H1 (cell line): Measurements from ENCODE around the gene DAGLA. TPM values are rescaled to one million over a fixed set of nuclear protein-coding genes. Genes with fewer than 3 reads are reported as not detected.

Source experiments
- CTCF ChIA-PET: fragments of 300-600 bp; sonication (Branson Sonifier 250); formaldehyde crosslinking; loops from one replicate; lab custom pipeline; 2021; ENCODE audit not compliant: partially characterized antibody; lab: Charles Lee
- POLR2A ChIA-PET: fragments of 300-600 bp; sonication (Branson Sonifier 250); formaldehyde crosslinking; loops from one replicate; lab custom pipeline; 2021; ENCODE audit warnings: inconsistent platforms; ENCODE audit not compliant: partially characterized antibody; lab: Charles Lee
- DNase-seq, 2 experiments: peaks; one replicate each; pipeline versions ENCODE4 v3.0.0 to v3.0.0-alpha.2; 2010 to 2022; ENCODE audit warnings: low spot score in 2 of 2, low read depth in 1 of 2, mixed read lengths in 1 of 2
- FAIRE-seq: peaks from 2 replicates; lab custom pipeline; 2011; peaks lifted over from hg19 to GRCh38; lab: Jason Lieb, UNC
- H2AFZ ChIP-seq: 2 replicates; pipeline ENCODE4 v1.8.1; 2012; ENCODE audit warnings: low read length, inconsistent platforms
- H2AK5ac ChIP-seq: 2 replicates; pipeline ENCODE4 v1.6.1; 2013; ENCODE audit warnings: low read depth, low read length
- H2BK120ac ChIP-seq: replicated peaks from 2 replicates; pipeline ENCODE3; 2013; ENCODE audit warnings: low read depth, low read length, inconsistent platforms
- H2BK12ac ChIP-seq: 2 replicates; pipeline ENCODE4 v1.6.1; 2013; ENCODE audit warnings: low read depth, low read length
- H2BK15ac ChIP-seq: 2 replicates; pipeline ENCODE4 v1.6.1; 2013; ENCODE audit warnings: low read length
- H2BK20ac ChIP-seq: 2 replicates; pipeline ENCODE4 v1.6.1; 2013; ENCODE audit warnings: low read length
- H2BK5ac ChIP-seq: 2 replicates; pipeline ENCODE4 v1.6.1; 2013; ENCODE audit warnings: low read depth, low read length
- H3K14ac ChIP-seq: 2 replicates; pipeline ENCODE4 v1.6.1; 2013; ENCODE audit warnings: inconsistent platforms; ENCODE audit not compliant: insufficient read length
- H3K18ac ChIP-seq: 2 replicates; pipeline ENCODE4 v1.6.1; 2013; ENCODE audit warnings: low read length; ENCODE audit errors: extremely low read depth
- H3K23ac ChIP-seq: 2 replicates; pipeline ENCODE4 v1.6.1; 2013; ENCODE audit warnings: inconsistent platforms; ENCODE audit not compliant: insufficient read length
- H3K23me2 ChIP-seq: 2 replicates; pipeline ENCODE4 v1.6.1; 2013; ENCODE audit warnings: low read depth, low read length
- H3K27ac ChIP-seq: 2 replicates; pipeline ENCODE4 v1.6.1; 2011; ENCODE audit warnings: low read depth, low read length, inconsistent platforms
- H3K27me3 ChIP-seq, 4 experiments: replicated peaks in 1 of 4; 1 replicate in 1 of 4; 2 replicates in 3 of 4; pipeline versions ENCODE4 v1.6.1 to v1.8.1; 2011 to 2013; ENCODE audit warnings: low read length in 3 of 4, mild to moderate bottlenecking in 3 of 4, inconsistent platforms in 2 of 4, mixed read lengths in 2 of 4, moderate library complexity in 1 of 4; ENCODE audit not compliant: control insufficient read depth in 3 of 4, insufficient read depth in 3 of 4; ENCODE audit errors: extremely low read depth in 1 of 4
- H3K36me3 ChIP-seq, 4 experiments: 2 replicates each; pipeline versions ENCODE4 v1.6.1 to v1.8.1; 2011 to 2013; ENCODE audit warnings: mild to moderate bottlenecking in 4 of 4, low read length in 3 of 4, moderate library complexity in 2 of 4, control low read depth in 1 of 4, inconsistent platforms in 1 of 4; ENCODE audit not compliant: insufficient read depth in 4 of 4, control insufficient read depth in 2 of 4
- H3K4ac ChIP-seq: replicated peaks from 2 replicates; pipeline ENCODE3; 2013; ENCODE audit warnings: low read length, low read depth, mixed read lengths, inconsistent platforms; ENCODE audit not compliant: insufficient read length
- H3K4me1 ChIP-seq, 4 experiments: replicated peaks in 1 of 4; 1 replicate in 1 of 4; 2 replicates in 3 of 4; pipeline versions ENCODE4 v1.6.1 to v1.8.1; 2011 to 2013; ENCODE audit warnings: low read length in 3 of 4, inconsistent platforms in 2 of 4, mixed read lengths in 1 of 4; ENCODE audit not compliant: insufficient read depth in 4 of 4, control insufficient read depth in 3 of 4
- H3K4me2 ChIP-seq, 2 experiments: 2 replicates each; pipeline versions ENCODE4 v1.6.1 to v1.8.1; 2011 to 2013; ENCODE audit warnings: low read depth in 2 of 2, low read length in 2 of 2, control low read depth in 1 of 2, inconsistent platforms in 1 of 2, mild to moderate bottlenecking in 1 of 2; ENCODE audit not compliant: insufficient read depth in 1 of 2
- H3K4me3 ChIP-seq, 4 experiments: fragments of 200-600, 300-600 bp in 1 of 4; sonication (generic), shearing (Covaris generic), sonication (Bioruptor Twin) in 1 of 4; 2 replicates each; pipeline versions ENCODE4 v1.5.1 to v1.8.1; 2011 to 2016; ENCODE audit warnings: low read length in 4 of 4, low read depth in 3 of 4, control low read depth in 2 of 4, inconsistent platforms in 2 of 4, mild to moderate bottlenecking in 2 of 4, mixed read lengths in 1 of 4, moderate library complexity in 1 of 4; ENCODE audit not compliant: insufficient read depth in 2 of 4; ENCODE audit errors: extremely low read depth in 1 of 4
- H3K56ac ChIP-seq: replicated peaks from 2 replicates; pipeline ENCODE3; 2013; ENCODE audit warnings: low read depth, mild to moderate bottlenecking, mixed read lengths, low read length, inconsistent platforms; ENCODE audit not compliant: insufficient read length
- H3K79me1 ChIP-seq: 2 replicates; pipeline ENCODE4 v1.6.1; 2013; ENCODE audit warnings: low read depth, low read length, control low read depth
- H3K79me2 ChIP-seq, 2 experiments: 2 replicates each; pipeline versions ENCODE4 v1.6.1 to v1.8.1; 2012 to 2013; ENCODE audit warnings: low read length in 2 of 2, mild to moderate bottlenecking in 2 of 2, inconsistent platforms in 1 of 2; ENCODE audit not compliant: insufficient read depth in 2 of 2, control insufficient read depth in 1 of 2
- H3K9ac ChIP-seq, 4 experiments: replicated peaks in 1 of 4; 1 replicate in 1 of 4; 2 replicates in 3 of 4; pipeline versions ENCODE4 v1.6.1 to v1.8.1; 2011 to 2013; ENCODE audit warnings: low read depth in 3 of 4, low read length in 3 of 4, control low read depth in 2 of 4, mild to moderate bottlenecking in 2 of 4, moderate library complexity in 2 of 4, inconsistent platforms in 1 of 4; ENCODE audit errors: extremely low read depth in 1 of 4
- H3K9me3 ChIP-seq, 2 experiments: 2 replicates each; pipeline versions ENCODE4 v1.6.1 to v1.8.1; 2012 to 2013; ENCODE audit warnings: mild to moderate bottlenecking in 2 of 2, moderate library complexity in 2 of 2, control low read depth in 1 of 2, inconsistent platforms in 1 of 2, low read depth in 1 of 2, low read length in 1 of 2, mixed read lengths in 1 of 2; ENCODE audit not compliant: insufficient read depth in 2 of 2
- H4K20me1 ChIP-seq, 2 experiments: replicated peaks in 1 of 2; 2 replicates each; pipeline versions ENCODE3 to v1.8.1; 2011 to 2013; ENCODE audit warnings: inconsistent platforms in 2 of 2, low read length in 2 of 2, mild to moderate bottlenecking in 1 of 2; ENCODE audit not compliant: insufficient read depth in 2 of 2, control insufficient read depth in 1 of 2
- H4K5ac ChIP-seq: 2 replicates; pipeline ENCODE4 v1.6.1; 2013; ENCODE audit warnings: low read length, low read depth, mixed read lengths, inconsistent platforms; ENCODE audit not compliant: insufficient read length
- H4K8ac ChIP-seq: 2 replicates; pipeline ENCODE4 v1.8.0; 2013; ENCODE audit warnings: mild to moderate bottlenecking, moderate library complexity, low read length, inconsistent platforms; ENCODE audit not compliant: insufficient read depth; ENCODE audit errors: extremely low read depth
- H4K91ac ChIP-seq: replicated peaks from 2 replicates; pipeline ENCODE3; 2013; ENCODE audit warnings: low read length, mixed read lengths, inconsistent platforms; ENCODE audit not compliant: insufficient read length
- BRCA1 ChIP-seq: IDR thresholded peaks from 2 replicates; pipeline ENCODE4 v1.6.1; 2012; ENCODE audit warnings: low read depth, low read length, improper control_type of control experiment
- FOSL1 ChIP-seq: IDR thresholded peaks from 2 replicates; pipeline ENCODE4 v1.6.1; 2011; ENCODE audit warnings: mild to moderate bottlenecking, low read depth, low read length, moderate library complexity; ENCODE audit not compliant: insufficient read depth
- GTF2F1 ChIP-seq: IDR thresholded peaks from 2 replicates; pipeline ENCODE4 v1.6.1; 2012; ENCODE audit warnings: low read depth, low read length, improper control_type of control experiment, borderline replicate concordance
- MAFK ChIP-seq: IDR thresholded peaks from 2 replicates; pipeline ENCODE4 v1.6.1; 2012; ENCODE audit warnings: low read depth, mild to moderate bottlenecking, improper control_type of control experiment, low read length
- POLR2A ChIP-seq, 2 experiments: IDR thresholded peaks; 1 replicate in 1 of 2; 2 replicates in 1 of 2; pipeline ENCODE4 v1.6.1; 2011; ENCODE audit warnings: low read depth in 2 of 2, low read length in 2 of 2, mild to moderate bottlenecking in 2 of 2; ENCODE audit errors: control extremely low read depth in 1 of 2
- RAD21 ChIP-seq, 2 experiments: IDR thresholded peaks in 1 of 2; conservative IDR thresholded peaks in 1 of 2; 2 replicates each; pipeline ENCODE4 v1.6.1; 2011; ENCODE audit warnings: low read depth in 2 of 2, low read length in 2 of 2, improper control_type of control experiment in 1 of 2, inconsistent platforms in 1 of 2, mild to moderate bottlenecking in 1 of 2, moderate library complexity in 1 of 2
- RBBP5 ChIP-seq: IDR thresholded peaks from 2 replicates; pipeline ENCODE4 v1.7.1; 2012; ENCODE audit warnings: low read depth, mild to moderate bottlenecking, inconsistent platforms, low read length, moderate library complexity, borderline replicate concordance
- RNF2 ChIP-seq: fragments of 200-900, 300-1000 bp; sonication (generic); IDR thresholded peaks from 2 replicates; pipeline ENCODE4 v1.7.1; 2016; ENCODE audit warnings: borderline replicate concordance, low read depth, mild to moderate bottlenecking, antibody characterized with exemption, low read length; ENCODE audit not compliant: poor library complexity, severe bottlenecking; ENCODE audit errors: missing control alignments
- SIX5 ChIP-seq: IDR thresholded peaks from 2 replicates; pipeline ENCODE4 v1.6.1; 2011; ENCODE audit warnings: mild to moderate bottlenecking, low read depth, low read length
- SP1 ChIP-seq: IDR thresholded peaks from 2 replicates; pipeline ENCODE4 v1.6.1; 2011; ENCODE audit warnings: low read depth, low read length
- SP4 ChIP-seq: IDR thresholded peaks from 2 replicates; pipeline ENCODE4 v1.6.1; 2012; ENCODE audit warnings: low read length, inconsistent platforms
- TAF7 ChIP-seq: optimal IDR thresholded peaks from 2 replicates; pipeline ENCODE3; 2011; ENCODE audit warnings: low read depth, mild to moderate bottlenecking, inconsistent platforms, low read length, moderate library complexity, borderline replicate concordance
- TEAD4 ChIP-seq: IDR thresholded peaks from 2 replicates; pipeline ENCODE4 v1.6.1; 2012; ENCODE audit warnings: low read depth, low read length, inconsistent platforms, mixed read lengths
- WGBS, 2 experiments: shearing (Covaris generic) in 1 of 2; methylation state at CpG; one replicate each; pipeline versions ENCODE4 v1.1.6 to v1.1.7; 2013 to 2015; ENCODE audit warnings: low lambda C conversion rate in 2 of 2, mixed read lengths in 2 of 2, inconsistent platforms in 1 of 2, low coverage in 1 of 2, missing lambda C conversion rate in 1 of 2; ENCODE audit not compliant: insufficient replicate concordance in 2 of 2, insufficient coverage in 1 of 2, insufficient read length in 1 of 2; ENCODE audit errors: extremely low coverage in 1 of 2, missing lambda C conversion rate in 1 of 2; 5-methylcytosine and 5-hydroxymethylcytosine counted together
- polyA plus RNA-seq, 7 experiments: library from polyadenylated mRNA; depleted of rRNA in 3 of 7; stranded (reverse) in 5 of 7; unstranded in 2 of 7; fragments of >200 nt in 5 of 7; fragments of 200-250 nt in 2 of 7; gene quantifications; 1 replicate in 5 of 7; 2 replicates in 1 of 7; 4 replicates in 1 of 7; pipeline versions ENCODE4 v1.2.1 to v1.2.3, GENCODE V29; 2011 to 2013; ENCODE audit warnings: missing spikeins in 2 of 7, mixed read lengths in 2 of 7
- total RNA-seq: library from RNA; stranded (reverse); fragmentation: NEBNext Ultra II Directional; extraction: Animal tissue kit (Norgen Biotek cat#: 25700); gene quantifications from 2 replicates; pipeline ENCODE4 v1.2.1, GENCODE V29; 2021

The DAGLA gene
- total and polyA plus RNA-seq, 2 of the 8 experiments (the other 6 are each of a cell fraction or from before 2014, with no cell fraction given) = 3.6 to 6.6 TPM

DNA sequence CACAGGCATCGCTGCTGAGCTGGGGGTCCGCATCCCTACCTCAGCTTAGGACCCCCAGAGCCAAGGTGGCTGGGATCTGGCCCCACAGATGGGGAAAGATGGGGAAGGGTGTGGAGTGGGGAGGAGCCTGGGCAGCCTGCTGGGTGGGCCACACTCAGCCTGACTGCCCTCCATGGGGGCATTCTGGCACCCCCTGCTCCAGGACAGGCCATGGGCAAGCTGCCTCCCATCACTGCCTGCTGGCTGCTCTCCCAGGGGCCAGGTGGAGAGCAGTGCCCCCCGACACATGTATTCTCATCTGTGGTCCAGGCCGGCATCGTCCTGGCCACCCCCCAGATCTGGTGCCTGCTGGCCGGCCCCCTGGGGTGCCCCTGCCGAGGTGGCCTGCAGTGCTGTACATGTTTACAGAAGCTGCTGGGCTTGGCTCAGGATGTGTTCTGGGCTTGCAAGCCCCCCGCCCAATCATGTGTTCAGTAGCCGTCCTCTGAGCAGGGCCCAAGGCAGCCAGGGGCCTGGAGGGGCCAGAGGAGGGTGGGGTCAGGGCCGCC is 64.5 kb downstream of the DAGLA start:
- H3K18ac ChIP-seq = no peak overlapping the region

More for the DNA sequence above, 64.5 kb downstream of the DAGLA start:
- no peak overlapping the region for H3K4me3 ChIP-seq
- no peak for DNase-seq
- no peak overlapping the region for H3K4me2 ChIP-seq
- no peaks in the 10 kb centered on the region for H3K79me2 ChIP-seq
- H3K9ac ChIP-seq = no peak overlapping the region
- H3K4ac ChIP-seq = no peak overlapping the region
- H3K9me3 ChIP-seq = no peaks in the 10 kb centered on the region
- no peak for FAIRE-seq
- no peak overlapping the region for H4K8ac ChIP-seq
- no peaks in the 10 kb centered on the region for H3K79me1 ChIP-seq
- H3K4me1 ChIP-seq = peaks cover 6 to 16% (median 6%) of the 10 kb centered on the region in 4 experiments
- WGBS, 2 experiments = 91% methylated on average over 10 of the region's 10 CpGs; no CpG with 5 or more reads in 1 of the 2 experiments
- no peak overlapping the region for H2BK12ac ChIP-seq
- H3K27me3 ChIP-seq = no peaks in the 10 kb centered on the region; a peak in 2 of 7 replicates
- no peak overlapping the region for H4K91ac ChIP-seq
- H2BK15ac ChIP-seq = no peak overlapping the region
- H2AFZ ChIP-seq = no peak overlapping the region
- H2BK5ac ChIP-seq = no peak overlapping the region
- ChIA-PET CTCF (interaction anchor here (0.5 to 9.2 kb wide), 17 partner anchors 9 to 235 kb away, joined by 3 to 168 read pairs (median 4); partner anchors contain the start of genes FEN1 and TMEM258), POLR2A (interaction anchor here (1.0 to 8.9 kb wide), 5 partner anchors 11 to 90 kb away, joined by 3 to 87 read pairs (median 4); partner anchors contain the start of genes FEN1 and TMEM258)
- no peak overlapping the region for H2BK120ac ChIP-seq
- H2AK5ac ChIP-seq = no peak overlapping the region
- no peak overlapping the region for H4K5ac ChIP-seq
- H3K36me3 ChIP-seq = peaks cover 0 to 9% (median 0%) of the 10 kb centered on the region in 4 experiments; a peak in 1 of 8 replicates
- no peaks in the 10 kb centered on the region for H4K20me1 ChIP-seq
- H3K23ac ChIP-seq = no peak overlapping the region
- no peak overlapping the region for H3K56ac ChIP-seq
- H3K27ac ChIP-seq = no peak overlapping the region
- TF ChIP-seq BRCA1 = no peak
- TF ChIP-seq SP4 = no peak
- TF ChIP-seq RNF2 = no peak
- no peak for TF ChIP-seq GTF2F1
- no peak for TF ChIP-seq RBBP5
- no peak for TF ChIP-seq RAD21 (IDR thresholded peaks at IDR 0.05 in 1 of 2, conservative IDR thresholded peaks at IDR 0.05 in 1 of 2; ENCODE audit: low read depth in 2 of 2, low read length in 2 of 2)
- TF ChIP-seq FOSL1 = no peak
- no peak for TF ChIP-seq SIX5
- TF ChIP-seq MAFK = no peak
- TF ChIP-seq TAF7 = no peak
- TF ChIP-seq SP1 = no peak
- TF ChIP-seq POLR2A (IDR thresholded peaks at IDR 0.05; ENCODE audit: control extremely low read depth in 1 of 2, low read depth in 2 of 2, low read length in 2 of 2) = no peak
- TF ChIP-seq TEAD4 = no peak
- H3K14ac ChIP-seq = no peak overlapping the region
- H2BK20ac ChIP-seq = no peak overlapping the region
- H3K23me2 ChIP-seq = no peaks in the 10 kb centered on the region; the same call in 1 of the 2 replicates
